GM18517 (cell line): ENCODE data around the gene INTS11.

Experiments
- ATAC-seq: cut with Tn5 transposase; IDR thresholded peaks from one replicate; pipeline ENCODE4 v1.9.1; 2021; ENCODE audit warnings: mild to moderate bottlenecking, moderate library complexity; ENCODE audit not compliant: unreplicated experiment

Gene INTS11

GRCh38 chr1:1272341-1273208, 51.9 kb downstream of the INTS11 start:
- no peak for ATAC-seq

- no peak for ATAC-seq
Measured at GRCh38 chr1:1270813-1271212, 53.6 kb downstream of the INTS11 start.

- ATAC-seq = no peak
Measured at GRCh38 chr1:1268284-1268682, 56.2 kb downstream of the INTS11 start.

- ATAC-seq = no peak
Measured at GRCh38 chr1:1267488-1268283, 56.8 kb downstream of the INTS11 start.

- no peak for ATAC-seq
Measured at GRCh38 chr1:1264868-1265272, 59.6 kb downstream of the INTS11 start.

- ATAC-seq = no peak
Measured at GRCh38 chr1:1264026-1264425, 60.4 kb downstream of the INTS11 start.

- no peak for ATAC-seq
Measured at GRCh38 chr1:1262758-1263157, 61.7 kb downstream of the INTS11 start.

- ATAC-seq = no peak
Measured at GRCh38 chr1:1262071-1262470, 62.4 kb downstream of the INTS11 start.
